SU-DHL-6 (cell line): Measurements from ENCODE around the gene PTPRN2.

Source experiments
- CTCF ChIP-seq: fragments of 200-600 bp; sonication (generic); IDR thresholded peaks from one replicate; pipeline ENCODE4 v1.5.1; 2017; ENCODE audit warnings: antibody characterized with exemption, mild to moderate bottlenecking, low read length, moderate library complexity; ENCODE audit not compliant: insufficient read depth, poor library complexity, severe bottlenecking
- EZH2phosphoT487 ChIP-seq: fragments of 200-600 bp; sonication (generic), shearing (Covaris generic); conservative IDR thresholded peaks from 2 replicates; pipeline ENCODE4 v1.6.1; 2018; ENCODE audit warnings: mild to moderate bottlenecking, antibody characterized with exemption, low read length, moderate library complexity, mixed read lengths

DNA sequence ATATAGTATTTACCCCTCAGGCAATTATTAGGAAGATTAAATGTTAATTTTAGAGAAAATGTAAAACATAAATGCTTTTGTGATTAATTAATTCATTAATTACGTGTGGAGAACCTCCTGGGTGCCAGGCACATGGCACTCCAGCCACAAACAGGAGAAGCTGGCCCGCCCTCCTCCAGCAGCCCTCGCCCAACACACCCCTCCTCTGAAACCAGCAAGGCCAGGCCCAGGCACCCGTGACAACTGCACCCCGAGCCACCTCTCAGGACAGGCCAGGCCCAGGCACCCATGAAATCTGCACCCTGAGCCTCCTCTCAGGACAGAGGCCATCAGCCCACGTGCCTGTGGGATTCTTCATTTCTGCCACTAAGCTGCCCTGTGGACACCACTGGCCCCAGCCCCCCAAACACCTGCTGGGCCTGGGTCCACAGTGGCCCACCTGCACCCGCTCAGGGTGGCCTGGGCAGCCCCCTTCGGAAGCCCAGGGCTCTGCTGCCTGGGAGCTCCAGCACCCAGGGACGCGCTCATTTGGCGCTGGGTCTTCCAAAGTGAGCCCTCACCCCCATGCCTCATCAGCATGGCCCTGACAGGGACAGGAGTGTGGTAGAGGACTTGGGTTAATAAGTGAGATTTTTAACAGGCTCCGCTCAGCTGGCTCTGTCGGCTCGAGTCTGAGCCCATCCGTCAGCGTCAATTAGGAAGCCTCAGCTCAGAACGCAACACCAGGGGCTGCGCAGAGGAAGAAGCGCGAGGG lies 768.7 kb downstream of the PTPRN2 start:
- no peak for TF ChIP-seq CTCF
- no peak for TF ChIP-seq EZH2phosphoT487
